ENCODE results near the gene ADCY10. TPM values are rescaled to one million over a fixed set of nuclear protein-coding genes. Genes with fewer than 3 reads are reported as not detected.

The ADCY10 gene
- total and polyA plus RNA-seq, 12 donors: 0.07 to 0.61 (median 0.24) TPM; not detected in 2

GRCh38 chr1:167784876-167785550 lies 128.9 kb downstream of the ADCY10 start:
- 92 to 95% (median 94%) methylated on average over 3 of the region's 3 CpGs for WGBS, 4 donors
- H3K4me1 ChIP-seq (replicated peaks in 1 of 2): no peaks in the 10 kb centered on the region
- H3K4me3 ChIP-seq: no peak overlapping the region
- intact Hi-C loops (cut with DNase I): no loop called here
- no peaks in the 10 kb centered on the region for H3K9me3 ChIP-seq (replicated peaks in 1 of 3)
- DNase-seq: no peak
- TF ChIP-seq POLR2A (IDR thresholded peaks at IDR 0.05) (no peak), CTCF (IDR thresholded peaks at IDR 0.05) (no peak)
- peaks cover 0 to 19% of the 10 kb centered on the region in 2 donors for H3K36me3 ChIP-seq (replicated peaks in 1 of 2)
- H3K27ac ChIP-seq: no peak overlapping the region
- H3K27me3 ChIP-seq: no peaks in the 10 kb centered on the region

- Histone ChIP-seq H3K9me3 (replicated peaks in 1 of 3) (no peaks in the 10 kb centered on the region), H3K27me3 (no peaks in the 10 kb centered on the region), H3K4me3 (no peak overlapping the region), H3K27ac (no peak overlapping the region), H3K36me3 (replicated peaks in 1 of 2) (peaks cover 0 to 13% of the 10 kb centered on the region in 2 donors), H3K4me1 (replicated peaks in 1 of 2) (no peaks in the 10 kb centered on the region)
- 96 to 100% (median 99%) methylated on average over 1 of the region's 1 CpG for WGBS, 4 donors
- intact Hi-C loops (cut with DNase I): no loop called here
- TF ChIP-seq CTCF (IDR thresholded peaks at IDR 0.05): no peak
- DNase-seq: no peak
Measured at GRCh38 chr1:167782946-167783345, 131.0 kb downstream of the ADCY10 start.

GRCh38 chr1:167781558-167781957 lies 132.4 kb downstream of the ADCY10 start:
- intact Hi-C loops (cut with DNase I): no loop called here
- no peak for DNase-seq
- Histone ChIP-seq H3K9me3 (replicated peaks in 1 of 3) (no peaks in the 10 kb centered on the region), H3K27ac (no peak overlapping the region), H3K36me3 (replicated peaks in 1 of 2) (peaks cover 0 to 18% of the 10 kb centered on the region in 2 donors), H3K4me3 (no peak overlapping the region), H3K27me3 (no peaks in the 10 kb centered on the region), H3K4me1 (replicated peaks in 1 of 2) (no peaks in the 10 kb centered on the region)
- TF ChIP-seq CTCF (IDR thresholded peaks at IDR 0.05): no peak
- no peak for TF ChIP-seq POLR2A (IDR thresholded peaks at IDR 0.05)
- WGBS, 4 donors: 98 to 100% (median 99%) methylated on average over 2 of the region's 2 CpGs

- no peak overlapping the region for H3K27ac ChIP-seq
- TF ChIP-seq CTCF (IDR thresholded peaks at IDR 0.05): no peak
- TF ChIP-seq POLR2A (IDR thresholded peaks at IDR 0.05): no peak
- intact Hi-C loops (cut with DNase I): no loop called here
- 93 to 98% (median 97%) methylated on average over 5 of the region's 5 CpGs for WGBS, 4 donors
- peaks cover 0 to 27% of the 10 kb centered on the region in 2 donors for H3K36me3 ChIP-seq (replicated peaks in 1 of 2)
- H3K4me3 ChIP-seq: no peak overlapping the region
- H3K27me3 ChIP-seq: no peaks in the 10 kb centered on the region
- H3K9me3 ChIP-seq (replicated peaks in 1 of 3): no peaks in the 10 kb centered on the region
- H3K4me1 ChIP-seq (replicated peaks in 1 of 2): no peaks in the 10 kb centered on the region
- no peak for DNase-seq
Measured at GRCh38 chr1:167777269-167777650, 136.7 kb downstream of the ADCY10 start.

Measured in adrenal gland (tissue), 12 donors.